HCT116 (cell line): ENCODE results near the gene ISL2. TPM values are rescaled to one million over a fixed set of nuclear protein-coding genes. Genes with fewer than 3 reads are reported as not detected.

Source experiments
- ATAC-seq: fragments of 200-7000 bp; cut with Tn5 transposase; 2 replicates; pipeline ENCODE4 v1.9.1; 2020; ENCODE audit warnings: mild to moderate bottlenecking, moderate library complexity
- BruUV-seq: library from RNA; stranded (reverse); fragments of 400-500 nt; replicated peaks from 2 replicates; lab custom pipeline; 2021; lab: Mats Ljungman, UMichigan
- CTCF ChIA-PET: fragments of 300-600 bp; sonication (Branson Sonifier 250); formaldehyde crosslinking; loops from one replicate; lab custom pipeline; 2021; ENCODE audit warnings: antibody characterized with exemption; lab: Charles Lee
- POLR2A ChIA-PET: fragments of 300-600, 350-600 bp; sonication (Branson Sonifier 250); formaldehyde crosslinking; loops from one replicate; lab custom pipeline; 2021; ENCODE audit warnings: antibody characterized with exemption; lab: Charles Lee
- RAD21 ChIA-PET, 2 experiments: fragments of 300-600 bp; sonication (Branson Sonifier 250); formaldehyde crosslinking; loops; one replicate each; lab custom pipeline; 2023; ENCODE audit warnings: low total read pairs in 2 of 2; ENCODE audit not compliant: uncharacterized antibody in 2 of 2, unreplicated experiment in 2 of 2, low non-redundant PET in 1 of 2; lab: Charles Lee
- DNase-seq: peaks from one replicate; pipeline ENCODE4 v3.0.0-alpha.2; 2010; ENCODE audit warnings: low read depth, low spot score
- H2AFZ ChIP-seq: fragments of 200-600 bp; shearing (Covaris generic), sonication (generic); 2 replicates; pipeline ENCODE4 v1.6.1; 2017; ENCODE audit warnings: low read depth, mixed run types, mixed read lengths, antibody characterized with exemption, low read length; ENCODE audit not compliant: poor library complexity, severe bottlenecking
- H3K27ac ChIP-seq: 2 replicates; pipeline ENCODE4 v1.5.1; 2012; ENCODE audit warnings: low read depth, low read length
- H3K27me3 ChIP-seq: fragments of 200-600 bp; sonication (generic); 2 replicates; pipeline ENCODE4 v1.6.1; 2016; ENCODE audit warnings: mixed run types, low read length, mixed read lengths; ENCODE audit not compliant: insufficient read depth
- H3K36me3 ChIP-seq, 2 experiments: fragments of 200-500 bp in 1 of 2; fragments of 200-600 bp in 1 of 2; sonication (Bioruptor generic) in 1 of 2; sonication (generic) in 1 of 2; 2 replicates each; pipeline versions ENCODE4 v1.5.1 to v1.6.1; 2014 to 2016; ENCODE audit warnings: low read length in 2 of 2, inconsistent platforms in 1 of 2, mixed read lengths in 1 of 2, mixed run types in 1 of 2; ENCODE audit not compliant: insufficient read depth in 2 of 2, control insufficient read depth in 1 of 2
- H3K4me1 ChIP-seq, 2 experiments: fragments of 200-600 bp in 1 of 2; sonication (generic) in 1 of 2; 2 replicates each; pipeline versions ENCODE4 v1.5.1 to v1.6.1; 2012 to 2017; ENCODE audit warnings: low read length in 2 of 2, inconsistent platforms in 1 of 2, mild to moderate bottlenecking in 1 of 2, mixed read lengths in 1 of 2, mixed run types in 1 of 2, moderate library complexity in 1 of 2; ENCODE audit not compliant: insufficient read depth in 2 of 2, control insufficient read depth in 1 of 2
- H3K4me2 ChIP-seq: fragments of 200-600 bp; sonication (generic); 2 replicates; pipeline ENCODE4 v1.6.1; 2017; ENCODE audit warnings: mixed run types, low read length, mixed read lengths
- H3K4me3 ChIP-seq, 2 experiments: fragments of 200-600 bp in 1 of 2; sonication (generic) in 1 of 2; replicated peaks in 1 of 2; 2 replicates each; pipeline ENCODE4 v1.5.1; 2011 to 2016; ENCODE audit warnings: low read length in 2 of 2, control low read depth in 1 of 2, low read depth in 1 of 2, mild to moderate bottlenecking in 1 of 2, mixed read lengths in 1 of 2, mixed run types in 1 of 2
- H3K79me2 ChIP-seq: fragments of 200-600 bp; sonication (generic); 2 replicates; pipeline ENCODE4 v1.6.1; 2017; ENCODE audit warnings: mild to moderate bottlenecking, mixed run types, low read length, moderate library complexity, mixed read lengths; ENCODE audit not compliant: insufficient read depth
- H3K9ac ChIP-seq: fragments of 200-600 bp; sonication (generic); 2 replicates; pipeline ENCODE4 v1.6.1; 2016; ENCODE audit warnings: low read length, mixed read lengths
- H3K9me2 ChIP-seq: fragments of 200-600 bp; sonication (generic), shearing (Covaris generic); 2 replicates; pipeline ENCODE4 v1.6.1; 2017; ENCODE audit warnings: mixed run types, mild to moderate bottlenecking, moderate library complexity; ENCODE audit not compliant: insufficient read depth
- H3K9me3 ChIP-seq, 2 experiments: fragments of 200-500 bp in 1 of 2; fragments of 200-600 bp in 1 of 2; sonication (Bioruptor generic) in 1 of 2; sonication (generic) in 1 of 2; 2 replicates each; pipeline ENCODE4 v1.6.1; 2014 to 2017; ENCODE audit warnings: low read length in 2 of 2, mixed read lengths in 2 of 2, inconsistent platforms in 1 of 2, low read depth in 1 of 2, mild to moderate bottlenecking in 1 of 2, mixed run types in 1 of 2, moderate library complexity in 1 of 2; ENCODE audit not compliant: control insufficient read depth in 1 of 2, insufficient read depth in 1 of 2
- H4K20me1 ChIP-seq: fragments of 200-600 bp; sonication (generic), shearing (Covaris generic); 2 replicates; pipeline ENCODE4 v1.6.1; 2017; ENCODE audit warnings: mixed run types, mild to moderate bottlenecking, moderate library complexity; ENCODE audit not compliant: insufficient read depth
- CBX3 ChIP-seq: IDR thresholded peaks from 2 replicates; pipeline ENCODE4 v1.6.1; 2012; ENCODE audit warnings: low read depth
- CEBPB ChIP-seq: IDR thresholded peaks from 2 replicates; pipeline ENCODE4 v1.6.1; 2012; ENCODE audit warnings: low read depth
- EZH2phosphoT487 ChIP-seq: fragments of 200-600 bp; IDR thresholded peaks from 2 replicates; pipeline ENCODE4 v1.6.1; 2018; ENCODE audit warnings: antibody characterized with exemption, borderline replicate concordance
- FOSL1 ChIP-seq: IDR thresholded peaks from 2 replicates; pipeline ENCODE4 v1.6.1; 2012; ENCODE audit warnings: low read depth
- JUND ChIP-seq: IDR thresholded peaks from 2 replicates; pipeline ENCODE4 v1.6.1; 2012
- POLR2A ChIP-seq: IDR thresholded peaks from 2 replicates; pipeline ENCODE4 v1.7.0; 2011; ENCODE audit warnings: borderline replicate concordance; ENCODE audit not compliant: insufficient read depth, insufficient read length; ENCODE audit errors: extremely low read depth
- POLR2AphosphoS5 ChIP-seq: IDR thresholded peaks from 2 replicates; pipeline ENCODE4 v1.6.1; 2011; ENCODE audit warnings: mild to moderate bottlenecking, low read depth, low read length, moderate library complexity
- SIN3A ChIP-seq: IDR thresholded peaks from 2 replicates; pipeline ENCODE4 v1.6.1; 2012; ENCODE audit warnings: low read depth
- SP1 ChIP-seq: IDR thresholded peaks from 2 replicates; pipeline ENCODE4 v1.6.1; 2012; ENCODE audit warnings: low read depth
- SRF ChIP-seq: IDR thresholded peaks from 2 replicates; pipeline ENCODE4 v1.6.1; 2012; ENCODE audit warnings: low read depth
- YY1 ChIP-seq: IDR thresholded peaks from 2 replicates; pipeline ENCODE4 v1.6.1; 2011; ENCODE audit warnings: low read length, low read depth, moderate library complexity, mild to moderate bottlenecking; ENCODE audit not compliant: insufficient replicate concordance; ENCODE audit errors: extremely low read depth
- ZFX ChIP-seq: fragments of 450-650 bp; IDR thresholded peaks from 2 replicates; pipeline ENCODE4 v1.6.1; 2017
- ZNF274 ChIP-seq: fragments of 200-500 bp; sonication (Bioruptor generic); IDR thresholded peaks from 2 replicates; pipeline ENCODE4 v1.6.1; 2014; ENCODE audit warnings: mild to moderate bottlenecking, low read depth, low read length, inconsistent platforms
- intact Hi-C: fragments of 100-400 bp; cut with micrococcal nuclease; formaldehyde crosslinking; loops from 2 replicates; pipeline ENCODE4 v1.10.0; 2022
- total RNA-seq: library from RNA; stranded (reverse); gene quantifications from one replicate; pipeline ENCODE4 v1.2.1, GENCODE V29; 2021; ENCODE audit not compliant: unreplicated experiment
- TF ChIP-seq, protein P1 (sequence below): IDR thresholded peaks from 2 replicates; pipeline ENCODE4 v1.6.1; 2011; ENCODE audit warnings: mild to moderate bottlenecking, low read length, moderate library complexity; ENCODE audit not compliant: insufficient replicate concordance; ENCODE audit errors: extremely low read depth
- TF ChIP-seq, protein P2 (sequence below): IDR thresholded peaks from 2 replicates; pipeline ENCODE4 v1.6.1; 2012; ENCODE audit warnings: low read depth
- TF ChIP-seq, protein P3 (sequence below): IDR thresholded peaks from 2 replicates; pipeline ENCODE4 v1.6.1; 2012
- TF ChIP-seq, protein P4 (sequence below): IDR thresholded peaks from 2 replicates; pipeline ENCODE4 v1.6.1; 2012
- TF ChIP-seq, protein P5 (sequence below), 3 experiments: fragments of 200-600 bp in 1 of 3; sonication (generic) in 1 of 3; IDR thresholded peaks in 2 of 3; conservative IDR thresholded peaks in 1 of 3; 2 replicates each; pipeline ENCODE4 v1.5.1; 2012 to 2017; ENCODE audit warnings: low read depth in 2 of 3, low read length in 2 of 3, antibody characterized with exemption in 1 of 3, borderline replicate concordance in 1 of 3, control low read depth in 1 of 3, mild to moderate bottlenecking in 1 of 3, mixed read lengths in 1 of 3, mixed run types in 1 of 3, moderate library complexity in 1 of 3; ENCODE audit not compliant: insufficient read depth in 1 of 3

Gene ISL2
- total RNA-seq, 1 experiment from 2014 or later, result 11.6 TPM

DNA sequence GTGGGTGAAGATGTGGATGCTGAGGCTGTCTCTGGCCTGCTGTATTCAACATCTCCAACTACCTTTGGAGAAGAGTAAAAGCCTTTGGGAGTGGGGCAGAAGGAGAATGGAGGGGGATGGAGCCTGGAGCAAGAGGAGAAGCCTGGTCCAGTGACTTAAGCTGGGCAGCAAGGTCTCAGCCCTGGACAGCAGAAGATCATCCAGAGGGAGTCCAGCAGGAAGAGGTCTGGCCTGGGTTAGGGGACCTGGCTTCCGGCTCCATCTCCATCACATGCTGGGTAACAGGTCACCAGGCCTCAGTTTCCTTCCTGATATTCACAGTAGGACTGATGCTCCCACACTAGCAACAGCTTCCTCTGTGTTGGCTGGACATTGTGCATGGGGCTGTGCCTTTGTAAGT, 3.8 kb upstream of the ISL2 start:
- no peak overlapping the region for H3K9ac ChIP-seq
- TF ChIP-seq, protein P1, sequence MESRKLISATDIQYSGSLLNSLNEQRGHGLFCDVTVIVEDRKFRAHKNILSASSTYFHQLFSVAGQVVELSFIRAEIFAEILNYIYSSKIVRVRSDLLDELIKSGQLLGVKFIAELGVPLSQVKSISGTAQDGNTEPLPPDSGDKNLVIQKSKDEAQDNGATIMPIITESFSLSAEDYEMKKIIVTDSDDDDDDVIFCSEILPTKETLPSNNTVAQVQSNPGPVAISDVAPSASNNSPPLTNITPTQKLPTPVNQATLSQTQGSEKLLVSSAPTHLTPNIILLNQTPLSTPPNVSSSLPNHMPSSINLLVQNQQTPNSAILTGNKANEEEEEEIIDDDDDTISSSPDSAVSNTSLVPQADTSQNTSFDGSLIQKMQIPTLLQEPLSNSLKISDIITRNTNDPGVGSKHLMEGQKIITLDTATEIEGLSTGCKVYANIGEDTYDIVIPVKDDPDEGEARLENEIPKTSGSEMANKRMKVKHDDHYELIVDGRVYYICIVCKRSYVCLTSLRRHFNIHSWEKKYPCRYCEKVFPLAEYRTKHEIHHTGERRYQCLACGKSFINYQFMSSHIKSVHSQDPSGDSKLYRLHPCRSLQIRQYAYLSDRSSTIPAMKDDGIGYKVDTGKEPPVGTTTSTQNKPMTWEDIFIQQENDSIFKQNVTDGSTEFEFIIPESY, result no peak
- no peak for TF ChIP-seq EZH2phosphoT487
- TF ChIP-seq SIN3A, result no peak
- TF ChIP-seq ZFX, result no peak
- no peak for TF ChIP-seq YY1
- TF ChIP-seq, protein P2, sequence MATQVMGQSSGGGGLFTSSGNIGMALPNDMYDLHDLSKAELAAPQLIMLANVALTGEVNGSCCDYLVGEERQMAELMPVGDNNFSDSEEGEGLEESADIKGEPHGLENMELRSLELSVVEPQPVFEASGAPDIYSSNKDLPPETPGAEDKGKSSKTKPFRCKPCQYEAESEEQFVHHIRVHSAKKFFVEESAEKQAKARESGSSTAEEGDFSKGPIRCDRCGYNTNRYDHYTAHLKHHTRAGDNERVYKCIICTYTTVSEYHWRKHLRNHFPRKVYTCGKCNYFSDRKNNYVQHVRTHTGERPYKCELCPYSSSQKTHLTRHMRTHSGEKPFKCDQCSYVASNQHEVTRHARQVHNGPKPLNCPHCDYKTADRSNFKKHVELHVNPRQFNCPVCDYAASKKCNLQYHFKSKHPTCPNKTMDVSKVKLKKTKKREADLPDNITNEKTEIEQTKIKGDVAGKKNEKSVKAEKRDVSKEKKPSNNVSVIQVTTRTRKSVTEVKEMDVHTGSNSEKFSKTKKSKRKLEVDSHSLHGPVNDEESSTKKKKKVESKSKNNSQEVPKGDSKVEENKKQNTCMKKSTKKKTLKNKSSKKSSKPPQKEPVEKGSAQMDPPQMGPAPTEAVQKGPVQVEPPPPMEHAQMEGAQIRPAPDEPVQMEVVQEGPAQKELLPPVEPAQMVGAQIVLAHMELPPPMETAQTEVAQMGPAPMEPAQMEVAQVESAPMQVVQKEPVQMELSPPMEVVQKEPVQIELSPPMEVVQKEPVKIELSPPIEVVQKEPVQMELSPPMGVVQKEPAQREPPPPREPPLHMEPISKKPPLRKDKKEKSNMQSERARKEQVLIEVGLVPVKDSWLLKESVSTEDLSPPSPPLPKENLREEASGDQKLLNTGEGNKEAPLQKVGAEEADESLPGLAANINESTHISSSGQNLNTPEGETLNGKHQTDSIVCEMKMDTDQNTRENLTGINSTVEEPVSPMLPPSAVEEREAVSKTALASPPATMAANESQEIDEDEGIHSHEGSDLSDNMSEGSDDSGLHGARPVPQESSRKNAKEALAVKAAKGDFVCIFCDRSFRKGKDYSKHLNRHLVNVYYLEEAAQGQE, result no peak
- TF ChIP-seq FOSL1, result no peak
- TF ChIP-seq POLR2AphosphoS5, result no peak
- no peak for TF ChIP-seq SP1
- TF ChIP-seq SRF, result no peak
- TF ChIP-seq, protein P3, sequence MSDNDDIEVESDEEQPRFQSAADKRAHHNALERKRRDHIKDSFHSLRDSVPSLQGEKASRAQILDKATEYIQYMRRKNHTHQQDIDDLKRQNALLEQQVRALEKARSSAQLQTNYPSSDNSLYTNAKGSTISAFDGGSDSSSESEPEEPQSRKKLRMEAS, result no peak
- TF ChIP-seq CEBPB, result no peak
- TF ChIP-seq, protein P4, sequence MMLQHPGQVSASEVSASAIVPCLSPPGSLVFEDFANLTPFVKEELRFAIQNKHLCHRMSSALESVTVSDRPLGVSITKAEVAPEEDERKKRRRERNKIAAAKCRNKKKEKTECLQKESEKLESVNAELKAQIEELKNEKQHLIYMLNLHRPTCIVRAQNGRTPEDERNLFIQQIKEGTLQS, result no peak
- no peak for TF ChIP-seq POLR2A
- TF ChIP-seq ZNF274, result no peak
- no peak for TF ChIP-seq CBX3
- TF ChIP-seq JUND, result no peak
- TF ChIP-seq, protein P5, sequence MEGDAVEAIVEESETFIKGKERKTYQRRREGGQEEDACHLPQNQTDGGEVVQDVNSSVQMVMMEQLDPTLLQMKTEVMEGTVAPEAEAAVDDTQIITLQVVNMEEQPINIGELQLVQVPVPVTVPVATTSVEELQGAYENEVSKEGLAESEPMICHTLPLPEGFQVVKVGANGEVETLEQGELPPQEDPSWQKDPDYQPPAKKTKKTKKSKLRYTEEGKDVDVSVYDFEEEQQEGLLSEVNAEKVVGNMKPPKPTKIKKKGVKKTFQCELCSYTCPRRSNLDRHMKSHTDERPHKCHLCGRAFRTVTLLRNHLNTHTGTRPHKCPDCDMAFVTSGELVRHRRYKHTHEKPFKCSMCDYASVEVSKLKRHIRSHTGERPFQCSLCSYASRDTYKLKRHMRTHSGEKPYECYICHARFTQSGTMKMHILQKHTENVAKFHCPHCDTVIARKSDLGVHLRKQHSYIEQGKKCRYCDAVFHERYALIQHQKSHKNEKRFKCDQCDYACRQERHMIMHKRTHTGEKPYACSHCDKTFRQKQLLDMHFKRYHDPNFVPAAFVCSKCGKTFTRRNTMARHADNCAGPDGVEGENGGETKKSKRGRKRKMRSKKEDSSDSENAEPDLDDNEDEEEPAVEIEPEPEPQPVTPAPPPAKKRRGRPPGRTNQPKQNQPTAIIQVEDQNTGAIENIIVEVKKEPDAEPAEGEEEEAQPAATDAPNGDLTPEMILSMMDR (IDR thresholded peaks at IDR 0.05 in 2 of 3, conservative IDR thresholded peaks at IDR 0.05 in 1 of 3; ENCODE audit: borderline replicate concordance in 1 of 3, insufficient read depth in 1 of 3, low read depth in 2 of 3, low read length in 2 of 3), result no peak
- intact Hi-C loops, result loop anchor here (10.0 kb wide), 1 partner anchor 512 kb away; no protein-coding TSS in a partner anchor
- H3K79me2 ChIP-seq, result peaks cover 11% of the 10 kb centered on the region
- ChIA-PET POLR2A (no interaction called here), RAD21 (no interaction called here), CTCF (interaction anchor here (0.8 kb wide), 1 partner anchor 147 kb away, joined by 3 read pairs; no protein-coding TSS in a partner anchor)
- no peaks in the 10 kb centered on the region for H3K27me3 ChIP-seq
- H3K9me3 ChIP-seq, result no peaks in the 10 kb centered on the region
- H3K36me3 ChIP-seq, result no peaks in the 10 kb centered on the region
- H4K20me1 ChIP-seq, result no peaks in the 10 kb centered on the region
- DNase-seq (no peak), ATAC-seq (no peak)
- H2AFZ ChIP-seq, result no peak overlapping the region
- no peaks in the 10 kb centered on the region for H3K9me2 ChIP-seq
- peaks cover 10 to 33% of the 10 kb centered on the region in 2 experiments; a peak in 3 of 4 replicates for H3K4me1 ChIP-seq
- H3K4me2 ChIP-seq, result no peak overlapping the region
- BruUV-seq, result no TSS peak
- no peak overlapping the region for H3K4me3 ChIP-seq
- no peak overlapping the region for H3K27ac ChIP-seq
